ENCODE measurements around the gene CFAP74.
"Not testable (repeated sequence)": the region's sequence is repeated elsewhere in the genome, so short reads cannot be mapped to it uniquely, and the experiment has no call there.

Gene CFAP74

GRCh38 chr1:1893291-1893985, 110.1 kb downstream of the CFAP74 start:
- DNase-seq, result no peak

- DNase-seq, result no peak
Observed at GRCh38 chr1:1892763-1893120, 110.8 kb downstream of the CFAP74 start.

GRCh38 chr1:1892079-1892762, 111.4 kb downstream of the CFAP74 start:
- no peak for DNase-seq

- peak; percentile 63 for DNase-seq
Observed at GRCh38 chr1:1891349-1892078, 112.1 kb downstream of the CFAP74 start.

- peak; percentile 97 for DNase-seq
Observed at GRCh38 chr1:1890506-1891348, 112.9 kb downstream of the CFAP74 start, which contains the start of gene GNB1. TSS of gene GNB1 (minus strand) at chr1:1891087. CDS start at chr1:1825453, 65,634 bp downstream.

GRCh38 chr1:1889847-1890505, 113.6 kb downstream of the CFAP74 start:
- DNase-seq, result peak; percentile 80

GRCh38 chr1:1889090-1889750, 114.4 kb downstream of the CFAP74 start:
- DNase-seq, result peak; percentile 51

GRCh38 chr1:1883890-1884289, 119.7 kb downstream of the CFAP74 start:
- not testable (repeated sequence) for DNase-seq

GRCh38 chr1:1883092-1883873, 120.3 kb downstream of the CFAP74 start:
- no peak for DNase-seq

GRCh38 chr1:1881727-1882126, 121.9 kb downstream of the CFAP74 start:
- no peak for DNase-seq

- no peak for DNase-seq
Observed at GRCh38 chr1:1880617-1881312, 122.8 kb downstream of the CFAP74 start.

GRCh38 chr1:1879942-1880341, 123.6 kb downstream of the CFAP74 start:
- no peak for DNase-seq

GRCh38 chr1:1877865-1878436, 125.6 kb downstream of the CFAP74 start:
- peak; percentile 53 for DNase-seq

GRCh38 chr1:1876335-1876930, 127.2 kb downstream of the CFAP74 start:
- DNase-seq, result no peak

- DNase-seq, result no peak
Observed at GRCh38 chr1:1875932-1876331, 127.7 kb downstream of the CFAP74 start.

- DNase-seq, result no peak
Observed at GRCh38 chr1:1874901-1875300, 128.7 kb downstream of the CFAP74 start.

GRCh38 chr1:1873186-1873585, 130.4 kb downstream of the CFAP74 start:
- DNase-seq, result no peak

- DNase-seq, result no peak
Observed at GRCh38 chr1:1872329-1872994, 131.1 kb downstream of the CFAP74 start.

Measured in retina (tissue), 1 donor.